K562 (cell line): ENCODE results near the gene ABCC5. TPM values are rescaled to one million over a fixed set of nuclear protein-coding genes. Genes with fewer than 3 reads are reported as not detected.

Experiments
- CBX2 ChIP-seq: fragments of 200-600 bp; sonication (generic); IDR thresholded peaks from one replicate; pipeline ENCODE4 v1.6.1; 2012; ENCODE audit warnings: mild to moderate bottlenecking, low read length, inconsistent platforms; ENCODE audit not compliant: insufficient read depth, poor library complexity, severe bottlenecking
- EZH2 ChIP-seq: IDR thresholded peaks from 2 replicates; pipeline ENCODE4 v1.6.1; 2012; ENCODE audit warnings: low read depth, mild to moderate bottlenecking, inconsistent platforms, low read length, borderline replicate concordance
- FUS ChIP-seq: fragments of 200-400 bp; formaldehyde crosslinking; optimal IDR thresholded peaks from 2 replicates; pipeline ENCODE3; 2017; ENCODE audit warnings: low read depth, low read length
- JUND ChIP-seq, 2 experiments: IDR thresholded peaks; 2 replicates in 1 of 2; 3 replicates in 1 of 2; pipeline ENCODE4 v1.6.1; 2011; ENCODE audit warnings: borderline replicate concordance in 2 of 2, low read depth in 2 of 2, low read length in 2 of 2, improper control_type of control experiment in 1 of 2, missing biosample characterization in 1 of 2, missing genetic modification characterization in 1 of 2, missing genetic modification reagents in 1 of 2
- KDM4B ChIP-seq, 2 experiments: fragments of 450-650 bp in 1 of 2; sonication (generic) in 1 of 2; IDR thresholded peaks; 2 replicates each; pipeline ENCODE4 v1.6.1; 2016 to 2017; ENCODE audit warnings: borderline replicate concordance in 2 of 2, antibody characterized with exemption in 1 of 2, low read depth in 1 of 2, mild to moderate bottlenecking in 1 of 2
- KDM5B ChIP-seq: fragments of 200-600 bp; sonication (generic); IDR thresholded peaks from 2 replicates; pipeline ENCODE4 v1.6.1; 2012; ENCODE audit warnings: low read depth, mild to moderate bottlenecking, moderate library complexity, low read length, control low read depth, inconsistent platforms; ENCODE audit not compliant: insufficient replicate concordance
- KHSRP ChIP-seq: fragments of 450-650 bp; IDR thresholded peaks from 2 replicates; pipeline ENCODE4 v1.6.1; 2017
- NBN ChIP-seq: fragments of 450-650 bp; IDR thresholded peaks from 2 replicates; pipeline ENCODE4 v1.6.1; 2016; ENCODE audit warnings: low read depth, mild to moderate bottlenecking
- SMAD1 ChIP-seq: fragments of 150-350 bp; IDR thresholded peaks from 2 replicates; pipeline ENCODE4 v1.6.1; 2014; ENCODE audit warnings: low read length, low read depth; ENCODE audit not compliant: partially characterized antibody
- TRIM24 ChIP-seq, 2 experiments: fragments of 450-650 bp; IDR thresholded peaks; 2 replicates each; pipeline ENCODE4 v1.6.1; 2016
- ZNF354B ChIP-seq: fragments of 250-450 bp; sonication (Bioruptor Pico); IDR thresholded peaks from 2 replicates; pipeline ENCODE4 v1.4.0; 2020
- ZNF408 ChIP-seq: fragments of 250-450 bp; sonication (Bioruptor Pico); IDR thresholded peaks from 2 replicates; pipeline ENCODE4 v1.4.0; 2020; ENCODE audit warnings: low read depth, mild to moderate bottlenecking, moderate library complexity
- polyA plus RNA-seq, 8 experiments: library from polyadenylated mRNA; depleted of rRNA in 4 of 8; stranded (reverse) in 5 of 8; unstranded in 3 of 8; fragments of >200 nt; fragmentation: Nextera tagmentation in 2 of 8; fragmentation: Illumina TruSeq in 1 of 8; extraction: Ambion mirVana in 2 of 8; extraction: Trizol in 1 of 8; gene quantifications; 2 replicates each; pipeline versions ENCODE4 v1.2.1 to v1.2.3, GENCODE V29; 2011 to 2014; ENCODE audit warnings: inconsistent platforms in 1 of 8, missing spikeins in 1 of 8
- total RNA-seq, 7 experiments: library from RNA; depleted of rRNA in 6 of 7; stranded (reverse); fragments of >200 nt in 6 of 7; fragmentation: Illumina TruSeq in 2 of 7; extraction: Trizol in 2 of 7; gene quantifications; 2 replicates each; pipeline versions ENCODE4 v1.2.1 to v1.2.3, GENCODE V29; 2011 to 2021; ENCODE audit warnings: low replicate concordance in 1 of 7
- TF ChIP-seq, protein P1 (sequence below): fragments of 250-450 bp; sonication (Bioruptor Pico); IDR thresholded peaks from 2 replicates; pipeline ENCODE4 v1.8.0; 2022; ENCODE audit warnings: inconsistent platforms, mild to moderate bottlenecking, moderate library complexity, borderline replicate concordance
- TF ChIP-seq, protein P2 (sequence below): sonication (generic); formaldehyde crosslinking; IDR thresholded peaks from 2 replicates; pipeline ENCODE4 v1.8.1; 2023; ENCODE audit warnings: mild to moderate bottlenecking, missing genetic modification reagents
- TF ChIP-seq, protein P3 (sequence below), 2 experiments: fragments of 250-450 bp in 1 of 2; fragments of 450-650 bp in 1 of 2; sonication (Bioruptor Pico) in 1 of 2; IDR thresholded peaks; 2 replicates each; pipeline versions ENCODE4 v1.6.1 to v1.8.0; 2016 to 2021; ENCODE audit warnings: mild to moderate bottlenecking in 2 of 2, moderate library complexity in 2 of 2, missing compliant biosample characterization in 1 of 2, missing genetic modification characterization in 1 of 2
- TF ChIP-seq, protein P4 (sequence below): IDR thresholded peaks from 2 replicates; pipeline ENCODE4 v1.6.1; 2012; ENCODE audit warnings: low read depth, low read length, improper control_type of control experiment, borderline replicate concordance
- TF ChIP-seq, protein P5 (sequence below): sonication (generic); formaldehyde crosslinking; IDR thresholded peaks from 2 replicates; pipeline ENCODE4 v1.9.0; 2022; ENCODE audit warnings: mild to moderate bottlenecking, missing genetic modification reagents

Gene ABCC5
- total and polyA plus RNA-seq, 9 of the 15 experiments (the other 6 are each of a cell fraction or from before 2014, with no cell fraction given) = 22.0 to 53.0 (median 41.9) TPM

DNA sequence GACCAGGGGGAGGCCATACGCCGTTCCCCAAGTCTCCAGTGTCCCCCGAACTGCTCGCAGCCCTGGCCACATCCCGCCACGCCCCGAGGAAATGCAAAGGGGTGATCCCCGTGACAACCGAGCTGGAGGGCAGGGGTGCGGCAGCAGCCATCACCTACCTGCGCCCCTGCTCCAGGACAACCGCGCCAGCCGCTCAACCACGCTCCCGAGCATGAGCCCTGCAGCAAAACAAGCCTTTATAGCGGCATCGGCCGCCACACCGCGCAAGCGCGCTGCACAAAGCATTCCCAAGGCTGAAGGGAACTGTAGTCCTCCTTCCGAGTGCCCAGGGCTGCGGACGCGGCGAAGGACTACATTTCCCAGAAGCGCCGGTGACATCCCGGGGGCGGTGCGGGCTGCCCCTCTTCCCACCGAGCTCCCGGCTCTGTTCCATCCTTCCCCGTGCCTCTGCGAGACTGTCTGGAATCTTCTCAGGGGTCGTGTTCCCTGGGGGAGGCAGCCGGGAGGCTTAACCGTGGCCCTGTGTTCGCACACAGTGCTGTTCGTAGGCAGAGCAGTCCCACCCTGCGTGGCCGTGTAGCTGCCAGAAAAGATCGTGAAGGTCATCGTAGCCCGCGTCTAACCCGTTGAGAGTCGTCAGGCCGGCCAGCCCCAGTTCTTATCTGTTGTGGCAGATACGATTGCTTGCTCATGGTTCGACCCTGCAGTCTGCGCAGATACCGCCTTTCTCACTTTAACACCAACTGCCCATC lies at the start of gene ABCC5 (continued):
- TF ChIP-seq, protein P1, sequence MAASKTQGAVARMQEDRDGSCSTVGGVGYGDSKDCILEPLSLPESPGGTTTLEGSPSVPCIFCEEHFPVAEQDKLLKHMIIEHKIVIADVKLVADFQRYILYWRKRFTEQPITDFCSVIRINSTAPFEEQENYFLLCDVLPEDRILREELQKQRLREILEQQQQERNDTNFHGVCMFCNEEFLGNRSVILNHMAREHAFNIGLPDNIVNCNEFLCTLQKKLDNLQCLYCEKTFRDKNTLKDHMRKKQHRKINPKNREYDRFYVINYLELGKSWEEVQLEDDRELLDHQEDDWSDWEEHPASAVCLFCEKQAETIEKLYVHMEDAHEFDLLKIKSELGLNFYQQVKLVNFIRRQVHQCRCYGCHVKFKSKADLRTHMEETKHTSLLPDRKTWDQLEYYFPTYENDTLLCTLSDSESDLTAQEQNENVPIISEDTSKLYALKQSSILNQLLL (CRISPR knock-in tag) = no peak
- TF ChIP-seq JUND (IDR thresholded peaks at IDR 0.05; ENCODE audit: borderline replicate concordance, low read depth, low read length) (peak; percentile 58), JUND (tag; IDR thresholded peaks at IDR 0.05; ENCODE audit: borderline replicate concordance, low read depth, low read length) (peak; percentile 58; the same call in 2 of the 3 replicates), CBX2 (no peak), TRIM24 (IDR thresholded peaks at IDR 0.05) (peak; percentile 87 to 90), ZNF408 (CRISPR knock-in tag) (no peak), NBN (peak; percentile 73; the same call in 1 of the 2 replicates), EZH2 (no peak), FUS (no peak), ZNF354B (no peak), KDM5B (peak; percentile 50), KHSRP (peak; percentile 34; the same call in 1 of the 2 replicates), KDM4B (IDR thresholded peaks at IDR 0.05; ENCODE audit: borderline replicate concordance in 2 of 2, low read depth in 1 of 2) (no peak), SMAD1 (peak; percentile 48)
- TF ChIP-seq, protein P2, sequence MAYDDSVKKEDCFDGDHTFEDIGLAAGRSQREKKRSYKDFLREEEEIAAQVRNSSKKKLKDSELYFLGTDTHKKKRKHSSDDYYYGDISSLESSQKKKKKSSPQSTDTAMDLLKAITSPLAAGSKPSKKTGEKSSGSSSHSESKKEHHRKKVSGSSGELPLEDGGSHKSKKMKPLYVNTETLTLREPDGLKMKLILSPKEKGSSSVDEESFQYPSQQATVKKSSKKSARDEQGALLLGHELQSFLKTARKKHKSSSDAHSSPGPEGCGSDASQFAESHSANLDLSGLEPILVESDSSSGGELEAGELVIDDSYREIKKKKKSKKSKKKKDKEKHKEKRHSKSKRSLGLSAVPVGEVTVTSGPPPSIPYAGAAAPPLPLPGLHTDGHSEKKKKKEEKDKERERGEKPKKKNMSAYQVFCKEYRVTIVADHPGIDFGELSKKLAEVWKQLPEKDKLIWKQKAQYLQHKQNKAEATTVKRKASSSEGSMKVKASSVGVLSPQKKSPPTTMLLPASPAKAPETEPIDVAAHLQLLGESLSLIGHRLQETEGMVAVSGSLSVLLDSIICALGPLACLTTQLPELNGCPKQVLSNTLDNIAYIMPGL (CRISPR knock-in tag) = no peak
- TF ChIP-seq, protein P3, sequence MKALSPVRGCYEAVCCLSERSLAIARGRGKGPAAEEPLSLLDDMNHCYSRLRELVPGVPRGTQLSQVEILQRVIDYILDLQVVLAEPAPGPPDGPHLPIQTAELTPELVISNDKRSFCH (CRISPR knock-in tag; IDR thresholded peaks at IDR 0.05) = no peak
- TF ChIP-seq, protein P3 (tag; IDR thresholded peaks at IDR 0.05) = peak; percentile 88
- TF ChIP-seq, protein P4, sequence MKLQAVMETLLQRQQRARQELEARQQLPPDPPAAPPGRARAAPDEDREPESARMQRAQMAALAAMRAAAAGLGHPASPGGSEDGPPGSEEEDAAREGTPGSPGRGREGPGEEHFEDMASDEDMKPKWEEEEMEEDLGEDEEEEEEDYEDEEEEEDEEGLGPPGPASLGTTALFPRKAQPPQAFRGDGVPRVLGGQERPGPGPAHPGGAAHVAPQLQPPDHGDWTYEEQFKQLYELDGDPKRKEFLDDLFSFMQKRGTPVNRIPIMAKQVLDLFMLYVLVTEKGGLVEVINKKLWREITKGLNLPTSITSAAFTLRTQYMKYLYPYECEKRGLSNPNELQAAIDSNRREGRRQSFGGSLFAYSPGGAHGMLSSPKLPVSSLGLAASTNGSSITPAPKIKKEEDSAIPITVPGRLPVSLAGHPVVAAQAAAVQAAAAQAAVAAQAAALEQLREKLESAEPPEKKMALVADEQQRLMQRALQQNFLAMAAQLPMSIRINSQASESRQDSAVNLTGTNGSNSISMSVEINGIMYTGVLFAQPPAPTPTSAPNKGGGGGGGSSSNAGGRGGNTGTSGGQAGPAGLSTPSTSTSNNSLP = no peak
- TF ChIP-seq, protein P5, sequence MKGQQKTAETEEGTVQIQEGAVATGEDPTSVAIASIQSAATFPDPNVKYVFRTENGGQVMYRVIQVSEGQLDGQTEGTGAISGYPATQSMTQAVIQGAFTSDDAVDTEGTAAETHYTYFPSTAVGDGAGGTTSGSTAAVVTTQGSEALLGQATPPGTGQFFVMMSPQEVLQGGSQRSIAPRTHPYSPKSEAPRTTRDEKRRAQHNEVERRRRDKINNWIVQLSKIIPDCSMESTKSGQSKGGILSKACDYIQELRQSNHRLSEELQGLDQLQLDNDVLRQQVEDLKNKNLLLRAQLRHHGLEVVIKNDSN (CRISPR knock-in tag) = no peak
